HEK293 (cell line): ENCODE results near the gene WDR3.

Experiments
- BCL11B ChIP-seq: fragments of 450-650 bp; formaldehyde crosslinking; IDR thresholded peaks from 2 replicates; pipeline ENCODE4 v1.5.1; 2016; ENCODE audit warnings: low read depth, missing biosample characterization, missing genetic modification characterization
- RBAK ChIP-seq: fragments of 450-650 bp; formaldehyde crosslinking; IDR thresholded peaks from 2 replicates; pipeline ENCODE4 v1.5.1; 2016; ENCODE audit warnings: missing biosample characterization, missing genetic modification characterization
- SCRT2 ChIP-seq: fragments of 450-650 bp; formaldehyde crosslinking; IDR thresholded peaks from 2 replicates; pipeline ENCODE4 v1.5.1; 2016; ENCODE audit warnings: missing biosample characterization, missing genetic modification characterization
- SETDB1 ChIP-seq: IDR thresholded peaks from one replicate; pipeline ENCODE4 v1.6.1; 2017; ENCODE audit warnings: mild to moderate bottlenecking, low read length, moderate library complexity, mixed read lengths; ENCODE audit not compliant: insufficient read length
- ZNF121 ChIP-seq: fragments of 450-650 bp; formaldehyde crosslinking; IDR thresholded peaks from 2 replicates; pipeline ENCODE4 v1.5.1; 2016; ENCODE audit warnings: missing biosample characterization, missing genetic modification characterization
- ZNF2 ChIP-seq: fragments of 450-650 bp; formaldehyde crosslinking; IDR thresholded peaks from 2 replicates; pipeline ENCODE4 v1.5.1; 2016; ENCODE audit warnings: missing biosample characterization, missing genetic modification characterization
- ZNF658 ChIP-seq: fragments of 450-650 bp; formaldehyde crosslinking; IDR thresholded peaks from 2 replicates; pipeline ENCODE4; 2016; ENCODE audit warnings: missing biosample characterization, missing genetic modification characterization
- ZNF660 ChIP-seq: fragments of 450-650 bp; IDR thresholded peaks from 2 replicates; pipeline ENCODE4 v1.5.1; 2018; ENCODE audit warnings: missing biosample characterization, mild to moderate bottlenecking, missing genetic modification characterization
- ZSCAN18 ChIP-seq: fragments of 450-650 bp; formaldehyde crosslinking; IDR thresholded peaks from 2 replicates; pipeline ENCODE4 v1.5.1; 2016; ENCODE audit warnings: missing biosample characterization, missing genetic modification characterization
- ZSCAN30 ChIP-seq: fragments of 450-650 bp; IDR thresholded peaks from 2 replicates; pipeline ENCODE4 v1.5.1; 2018; ENCODE audit warnings: missing biosample characterization, mild to moderate bottlenecking, missing genetic modification characterization, moderate library complexity
- TF ChIP-seq, protein P1 (sequence below): fragments of 450-650 bp; formaldehyde crosslinking; IDR thresholded peaks from 2 replicates; pipeline ENCODE4 v1.5.1; 2016; ENCODE audit warnings: missing biosample characterization, missing genetic modification characterization
- TF ChIP-seq, protein P2 (sequence below): fragments of 450-650 bp; formaldehyde crosslinking; IDR thresholded peaks from 2 replicates; pipeline ENCODE4 v1.5.1; 2017; ENCODE audit warnings: missing biosample characterization, missing genetic modification characterization

DNA sequence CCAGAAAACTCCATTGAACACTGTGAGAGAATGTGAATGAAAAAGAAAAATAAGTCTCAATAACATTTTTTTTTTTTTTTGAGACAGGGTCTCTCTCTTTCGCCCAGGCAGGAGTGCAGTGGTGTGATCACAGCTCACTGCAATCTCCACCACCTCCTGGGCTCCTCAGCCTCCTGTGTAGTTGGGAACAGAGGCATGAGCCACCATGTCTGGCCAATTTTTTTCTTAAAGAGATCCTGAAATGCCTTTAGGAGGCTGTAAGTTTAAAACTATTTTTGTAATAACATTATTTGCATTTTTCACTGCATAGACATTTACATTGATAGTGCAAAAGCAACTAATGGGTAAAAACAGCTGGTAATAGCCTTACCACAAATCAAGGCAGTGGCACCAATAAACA, 35.5 kb upstream of the WDR3 start:
- no peak for TF ChIP-seq ZNF121 (tag by site-specific recombination)
- TF ChIP-seq, protein P1, sequence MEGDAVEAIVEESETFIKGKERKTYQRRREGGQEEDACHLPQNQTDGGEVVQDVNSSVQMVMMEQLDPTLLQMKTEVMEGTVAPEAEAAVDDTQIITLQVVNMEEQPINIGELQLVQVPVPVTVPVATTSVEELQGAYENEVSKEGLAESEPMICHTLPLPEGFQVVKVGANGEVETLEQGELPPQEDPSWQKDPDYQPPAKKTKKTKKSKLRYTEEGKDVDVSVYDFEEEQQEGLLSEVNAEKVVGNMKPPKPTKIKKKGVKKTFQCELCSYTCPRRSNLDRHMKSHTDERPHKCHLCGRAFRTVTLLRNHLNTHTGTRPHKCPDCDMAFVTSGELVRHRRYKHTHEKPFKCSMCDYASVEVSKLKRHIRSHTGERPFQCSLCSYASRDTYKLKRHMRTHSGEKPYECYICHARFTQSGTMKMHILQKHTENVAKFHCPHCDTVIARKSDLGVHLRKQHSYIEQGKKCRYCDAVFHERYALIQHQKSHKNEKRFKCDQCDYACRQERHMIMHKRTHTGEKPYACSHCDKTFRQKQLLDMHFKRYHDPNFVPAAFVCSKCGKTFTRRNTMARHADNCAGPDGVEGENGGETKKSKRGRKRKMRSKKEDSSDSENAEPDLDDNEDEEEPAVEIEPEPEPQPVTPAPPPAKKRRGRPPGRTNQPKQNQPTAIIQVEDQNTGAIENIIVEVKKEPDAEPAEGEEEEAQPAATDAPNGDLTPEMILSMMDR = no peak
- TF ChIP-seq, protein P2, sequence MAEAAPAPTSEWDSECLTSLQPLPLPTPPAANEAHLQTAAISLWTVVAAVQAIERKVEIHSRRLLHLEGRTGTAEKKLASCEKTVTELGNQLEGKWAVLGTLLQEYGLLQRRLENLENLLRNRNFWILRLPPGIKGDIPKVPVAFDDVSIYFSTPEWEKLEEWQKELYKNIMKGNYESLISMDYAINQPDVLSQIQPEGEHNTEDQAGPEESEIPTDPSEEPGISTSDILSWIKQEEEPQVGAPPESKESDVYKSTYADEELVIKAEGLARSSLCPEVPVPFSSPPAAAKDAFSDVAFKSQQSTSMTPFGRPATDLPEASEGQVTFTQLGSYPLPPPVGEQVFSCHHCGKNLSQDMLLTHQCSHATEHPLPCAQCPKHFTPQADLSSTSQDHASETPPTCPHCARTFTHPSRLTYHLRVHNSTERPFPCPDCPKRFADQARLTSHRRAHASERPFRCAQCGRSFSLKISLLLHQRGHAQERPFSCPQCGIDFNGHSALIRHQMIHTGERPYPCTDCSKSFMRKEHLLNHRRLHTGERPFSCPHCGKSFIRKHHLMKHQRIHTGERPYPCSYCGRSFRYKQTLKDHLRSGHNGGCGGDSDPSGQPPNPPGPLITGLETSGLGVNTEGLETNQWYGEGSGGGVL (tag by site-specific recombination) = no peak
- TF ChIP-seq ZSCAN18 = no peak
- no peak for TF ChIP-seq SCRT2 (tag by site-specific recombination)
- TF ChIP-seq SETDB1 = no peak
- no peak for TF ChIP-seq ZNF660 (tag by site-specific recombination)
- no peak for TF ChIP-seq ZNF2 (tag by site-specific recombination)
- no peak for TF ChIP-seq BCL11B (tag by site-specific recombination)
- TF ChIP-seq RBAK (tag by site-specific recombination) = no peak
- TF ChIP-seq ZNF658 = no peak
- no peak for TF ChIP-seq ZSCAN30 (tag by site-specific recombination)
